Retinal pigment epithelial cell (primary cell): ENCODE results near the gene ABHD13.
"Not testable (repeated sequence)": the region's sequence is repeated elsewhere in the genome, so short reads cannot be mapped to it uniquely, and the experiment has no call there.

Experiments used
- DNase-seq: peaks from one replicate; pipeline ENCODE4 v3.0.0-alpha.2; 2010; ENCODE audit warnings: low read depth
- H3K4me3 ChIP-seq: 2 replicates; pipeline ENCODE4 v1.5.1; 2011; ENCODE audit warnings: mild to moderate bottlenecking, low read length, control low read depth, moderate library complexity
- CTCF ChIP-seq: conservative IDR thresholded peaks from 2 replicates; pipeline ENCODE4 v1.5.1; 2011; ENCODE audit warnings: low read depth, low read length, control low read depth, inconsistent platforms

ABHD13 gene

GRCh38 chr13:108263621-108264355 is 45.6 kb downstream of the ABHD13 start:
- no peak for DNase-seq
- H3K4me3 ChIP-seq: no peak overlapping the region
- TF ChIP-seq CTCF: no peak

- DNase-seq: no peak
- no peak for TF ChIP-seq CTCF
- no peak overlapping the region for H3K4me3 ChIP-seq
Measured at GRCh38 chr13:108266321-108266990, 48.3 kb downstream of the ABHD13 start.

GRCh38 chr13:108267347-108267746 is 49.2 kb downstream of the ABHD13 start:
- no peak for DNase-seq
- H3K4me3 ChIP-seq: no peak overlapping the region
- TF ChIP-seq CTCF: no peak

- not testable (repeated sequence) for DNase-seq, H3K4me3 ChIP-seq
Measured at GRCh38 chr13:108267855-108268254, 49.7 kb downstream of the ABHD13 start.

GRCh38 chr13:108268466-108269112 is 50.4 kb downstream of the ABHD13 start:
- TF ChIP-seq CTCF: no peak
- DNase-seq: no peak
- no peak overlapping the region for H3K4me3 ChIP-seq

- no peak for DNase-seq
- H3K4me3 ChIP-seq: no peak within 1 kb of the TSS
- no peak for TF ChIP-seq CTCF
Measured at GRCh38 chr13:108269601-108270328, 51.6 kb downstream of the ABHD13 start, which contains the start of gene TNFSF13B. Gene TNFSF13B (plus strand): TSS chr13:108269718. CDS start chr13:108269896, 178 bp downstream.

- no peak for TF ChIP-seq CTCF
- H3K4me3 ChIP-seq: no peak overlapping the region
- DNase-seq: no peak
Measured at GRCh38 chr13:108270442-108270841, 52.2 kb downstream of the ABHD13 start.
